ENCODE results near the gene LLCFC1.
"Not testable (repeated sequence)": the region's sequence is repeated elsewhere in the genome, so short reads cannot be mapped to it uniquely, and the experiment has no call there.

Gene LLCFC1

GRCh38 chr7:142942746-142943145 lies 3.5 kb downstream of the LLCFC1 start:
- DNase-seq (ENCODE audit: low read depth in 2 of 2), result no peak

GRCh38 chr7:142943706-142944268 lies 4.5 kb downstream of the LLCFC1 start:
- no peak for DNase-seq (ENCODE audit: low read depth in 2 of 2)

- no peak for DNase-seq (ENCODE audit: low read depth in 2 of 2)
Measured at GRCh38 chr7:142945001-142945400, 5.7 kb downstream of the LLCFC1 start.

- no peak for DNase-seq (ENCODE audit: low read depth in 2 of 2)
Measured at GRCh38 chr7:142948603-142949002, 9.3 kb downstream of the LLCFC1 start.

- no peak for DNase-seq (ENCODE audit: low read depth in 2 of 2)
Measured at GRCh38 chr7:142950235-142950634, 11.0 kb downstream of the LLCFC1 start.

GRCh38 chr7:142954680-142955268 lies 15.5 kb downstream of the LLCFC1 start:
- DNase-seq (ENCODE audit: low read depth in 2 of 2), result no peak

- DNase-seq (ENCODE audit: low read depth in 2 of 2), result no peak
Measured at GRCh38 chr7:142956951-142957623, 17.8 kb downstream of the LLCFC1 start.

- DNase-seq (ENCODE audit: low read depth in 2 of 2), result no peak
Measured at GRCh38 chr7:142957723-142958122, 18.4 kb downstream of the LLCFC1 start.

GRCh38 chr7:142959202-142959601 lies 19.9 kb downstream of the LLCFC1 start:
- no peak for DNase-seq (ENCODE audit: low read depth in 2 of 2)

GRCh38 chr7:142960955-142961512 lies 21.8 kb downstream of the LLCFC1 start:
- no peak for DNase-seq (ENCODE audit: low read depth in 2 of 2)

- no peak for DNase-seq (ENCODE audit: low read depth in 2 of 2)
Measured at GRCh38 chr7:142961595-142961972, 22.3 kb downstream of the LLCFC1 start.

- DNase-seq (ENCODE audit: low read depth in 2 of 2), result no peak
Measured at GRCh38 chr7:142961973-142962926, 23.0 kb downstream of the LLCFC1 start, which contains the start of gene KEL. TSS of gene KEL (minus strand) at chr7:142962363. CDS start at chr7:142962206, 157 bp downstream.

- no peak for DNase-seq (ENCODE audit: low read depth in 2 of 2)
Measured at GRCh38 chr7:142962991-142963390, 23.7 kb downstream of the LLCFC1 start.

GRCh38 chr7:142963993-142964392 lies 24.7 kb downstream of the LLCFC1 start:
- no peak for DNase-seq (ENCODE audit: low read depth in 2 of 2)

- DNase-seq (ENCODE audit: low read depth in 2 of 2), result no peak
Measured at GRCh38 chr7:142964502-142965246, 25.4 kb downstream of the LLCFC1 start.

- DNase-seq (ENCODE audit: low read depth in 2 of 2), result no peak
Measured at GRCh38 chr7:142968229-142968628, 28.9 kb downstream of the LLCFC1 start.

GRCh38 chr7:142969183-142969582 lies 29.9 kb downstream of the LLCFC1 start:
- no peak for DNase-seq (ENCODE audit: low read depth in 2 of 2)

GRCh38 chr7:142974626-142975025 lies 35.3 kb downstream of the LLCFC1 start:
- DNase-seq (ENCODE audit: low read depth in 2 of 2), result no peak

GRCh38 chr7:142978402-142978801 lies 39.1 kb downstream of the LLCFC1 start:
- not testable (repeated sequence) for DNase-seq (ENCODE audit: low read depth in 2 of 2)

GRCh38 chr7:142983825-142984224 lies 44.5 kb downstream of the LLCFC1 start:
- no peak for DNase-seq (ENCODE audit: low read depth in 2 of 2)

- no peak for DNase-seq (ENCODE audit: low read depth in 2 of 2)
Measured at GRCh38 chr7:142984297-142984696, 45.0 kb downstream of the LLCFC1 start.
